Right atrium auricular region (tissue), 2 donors: Measurements from ENCODE around the gene IRF2. TPM values are rescaled to one million over a fixed set of nuclear protein-coding genes. Genes with fewer than 3 reads are reported as not detected.

Experiments used
- DNase-seq: peaks from one replicate; pipeline ENCODE4 v3.0.0-alpha.2; 2019; ENCODE audit warnings: low spot score
- H3K27ac ChIP-seq, 2 donors: fragments of 200-600 bp; sonication (generic); 1 replicate in 1 of 2; 2 replicates in 1 of 2; pipeline ENCODE4 v1.5.1; 2016 to 2019
- H3K27me3 ChIP-seq, 2 donors: fragments of 200-600 bp; sonication (generic); one replicate each; pipeline versions ENCODE4 v1.5.1 to v1.6.0; 2017 to 2019
- H3K36me3 ChIP-seq: fragments of 200-600 bp; sonication (generic); one replicate; pipeline ENCODE4 v1.5.1; 2016
- H3K4me1 ChIP-seq, 2 donors: fragments of 200-600 bp; sonication (generic); one replicate each; pipeline versions ENCODE4 v1.5.1 to v1.6.0; 2017 to 2019
- H3K4me3 ChIP-seq, 2 donors: fragments of 200-600 bp; sonication (generic); 1 replicate in 1 of 2; 2 replicates in 1 of 2; pipeline ENCODE4 v1.5.1; 2017 to 2019; ENCODE audit warnings: mild to moderate bottlenecking in 1 of 2, moderate library complexity in 1 of 2
- H3K9me3 ChIP-seq, 2 donors: fragments of 200-600 bp; sonication (generic); one replicate each; pipeline ENCODE4 v1.5.1; 2019
- CTCF ChIP-seq, 2 donors: fragments of 200-600 bp; sonication (generic); IDR thresholded peaks; one replicate each; pipeline ENCODE4 v1.5.1; 2019; ENCODE audit warnings: antibody characterized with exemption in 2 of 2
- total RNA-seq, 2 donors: library from RNA; depleted of rRNA; stranded (reverse); fragments of >200 nt; gene quantifications; one replicate each; pipeline ENCODE4 v1.1.0, GENCODE V29; 2016

The IRF2 gene
- total RNA-seq, 2 donors from 2014 or later: 17.7 to 24.5 TPM

- no peak for TF ChIP-seq CTCF (IDR thresholded peaks at IDR 0.05)
- Histone ChIP-seq H3K27me3 (no peaks in the 10 kb centered on the region), H3K9me3 (no peaks in the 10 kb centered on the region), H3K4me3 (no peak overlapping the region), H3K36me3 (no peaks in the 10 kb centered on the region), H3K4me1 (peaks cover 0 to 85% of the 10 kb centered on the region in 2 donors), H3K27ac (no peak overlapping the region)
- DNase-seq: no peak
These were observed 30.0 kb downstream of the IRF2 start for GRCh38 chr4:184444215-184444952.

DNA sequence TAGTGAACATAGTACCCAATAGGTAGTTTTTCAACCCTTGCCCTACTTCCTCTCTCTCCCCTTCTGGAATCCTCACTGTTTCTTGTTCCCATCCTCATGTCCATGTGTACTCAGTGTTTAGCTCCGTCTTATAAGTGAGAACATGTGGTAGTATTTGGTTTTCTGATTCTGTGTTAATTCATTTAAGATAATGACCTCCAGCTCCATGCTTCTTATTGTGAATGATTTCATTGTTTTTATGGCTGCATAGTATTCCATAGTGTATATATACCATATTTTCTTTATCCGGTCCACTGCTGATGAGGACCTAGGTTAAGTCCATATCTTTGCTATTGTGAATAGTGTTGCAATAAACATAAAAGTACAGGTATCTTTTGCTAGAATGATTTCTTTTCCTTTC is 31.0 kb downstream of the IRF2 start:
- Histone ChIP-seq H3K27me3 (no peaks in the 10 kb centered on the region), H3K27ac (no peak overlapping the region), H3K4me1 (peaks cover 0 to 80% of the 10 kb centered on the region in 2 donors), H3K9me3 (no peaks in the 10 kb centered on the region), H3K4me3 (no peak overlapping the region), H3K36me3 (no peaks in the 10 kb centered on the region)
- no peak for TF ChIP-seq CTCF (IDR thresholded peaks at IDR 0.05)
- no peak for DNase-seq

DNA sequence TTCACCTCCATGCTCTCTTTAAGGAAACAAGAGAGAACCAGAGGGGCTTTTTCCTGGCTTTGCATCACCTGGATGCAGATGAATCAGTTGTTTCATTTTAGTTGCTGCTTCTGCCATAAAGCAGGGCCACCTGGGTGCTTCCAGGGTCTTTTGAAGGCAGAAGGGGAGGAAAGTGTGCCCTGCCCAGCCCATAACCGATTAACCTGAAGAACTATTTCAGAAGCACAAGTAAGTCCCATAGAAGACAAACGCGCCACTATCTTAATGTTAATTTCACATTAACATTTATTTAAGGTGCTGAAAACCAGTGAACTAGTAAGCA is 32.1 kb downstream of the IRF2 start:
- no peak for DNase-seq
- H3K4me3 ChIP-seq: no peak overlapping the region
- no peak overlapping the region for H3K27ac ChIP-seq
- no peaks in the 10 kb centered on the region for H3K9me3 ChIP-seq
- no peaks in the 10 kb centered on the region for H3K27me3 ChIP-seq
- H3K4me1 ChIP-seq: peaks cover 0 to 78% of the 10 kb centered on the region in 2 donors
- no peak for TF ChIP-seq CTCF (IDR thresholded peaks at IDR 0.05)
- H3K36me3 ChIP-seq: no peaks in the 10 kb centered on the region

GRCh38 chr4:184441461-184442313 is 32.7 kb downstream of the IRF2 start:
- no peak for DNase-seq
- H3K27me3 ChIP-seq: no peaks in the 10 kb centered on the region

More at GRCh38 chr4:184441461-184442313, 32.7 kb downstream of the IRF2 start:
- TF ChIP-seq CTCF (IDR thresholded peaks at IDR 0.05): no peak
- no peak overlapping the region for H3K4me3 ChIP-seq
- H3K27ac ChIP-seq: no peak overlapping the region
- H3K36me3 ChIP-seq: no peaks in the 10 kb centered on the region
- H3K9me3 ChIP-seq: no peaks in the 10 kb centered on the region
- peaks cover 0 to 74% of the 10 kb centered on the region in 2 donors for H3K4me1 ChIP-seq
